Measurements from ENCODE around the gene HABP2. TPM values are rescaled to one million over a fixed set of nuclear protein-coding genes. Genes with fewer than 3 reads are reported as not detected.

The HABP2 gene
- total RNA-seq, 1 donor from 2014 or later, result 0.77 TPM

GRCh38 chr10:113565364-113565763, 12.5 kb downstream of the HABP2 start:
- ATAC-seq, result no peak
- DNase-seq, result no peak
- Histone ChIP-seq H3K27ac (no peak overlapping the region), H3K4me1 (no peaks in the 10 kb centered on the region), H3K27me3 (ENCODE audit: low read depth) (no peaks in the 10 kb centered on the region), H3K9me3 (no peaks in the 10 kb centered on the region), H3K4me3 (no peak overlapping the region), H3K36me3 (no peaks in the 10 kb centered on the region)
- intact Hi-C loops (cut with DNase I), result no loop called here
- TF ChIP-seq CTCF (IDR thresholded peaks at IDR 0.05), result no peak

- no peaks in the 10 kb centered on the region for H3K9me3 ChIP-seq
- H3K27ac ChIP-seq, result no peak overlapping the region
- no peak for TF ChIP-seq CTCF (IDR thresholded peaks at IDR 0.05)
- intact Hi-C loops (cut with DNase I), result no loop called here
- H3K27me3 ChIP-seq (ENCODE audit: low read depth), result no peaks in the 10 kb centered on the region
- no peaks in the 10 kb centered on the region for H3K4me1 ChIP-seq
- ATAC-seq (no peak), DNase-seq (no peak)
- H3K4me3 ChIP-seq, result no peak overlapping the region
- H3K36me3 ChIP-seq, result no peaks in the 10 kb centered on the region
Observed at GRCh38 chr10:113566888-113567287, 14.0 kb downstream of the HABP2 start.

- no peak for DNase-seq
- Histone ChIP-seq H3K9me3 (no peaks in the 10 kb centered on the region), H3K27me3 (ENCODE audit: low read depth) (no peaks in the 10 kb centered on the region), H3K27ac (no peak overlapping the region), H3K4me3 (no peak overlapping the region), H3K4me1 (no peaks in the 10 kb centered on the region), H3K36me3 (no peaks in the 10 kb centered on the region)
- intact Hi-C loops (cut with DNase I), result no loop called here
- no peak for ATAC-seq
- TF ChIP-seq CTCF (IDR thresholded peaks at IDR 0.05), result no peak
Observed at GRCh38 chr10:113569576-113569975, 16.7 kb downstream of the HABP2 start.

- TF ChIP-seq CTCF (IDR thresholded peaks at IDR 0.05), result no peak
- DNase-seq, result no peak
Observed at GRCh38 chr10:113572520-113573290, 19.9 kb downstream of the HABP2 start.

GRCh38 chr10:113573368-113573767, 20.5 kb downstream of the HABP2 start:
- ATAC-seq, result no peak
- intact Hi-C loops (cut with DNase I), result no loop called here
- TF ChIP-seq CTCF (IDR thresholded peaks at IDR 0.05), result no peak

More at GRCh38 chr10:113572520-113573290, 19.9 kb downstream of the HABP2 start:
- H3K36me3 ChIP-seq, result no peaks in the 10 kb centered on the region
- no peaks in the 10 kb centered on the region for H3K27me3 ChIP-seq (ENCODE audit: low read depth)
- H3K4me1 ChIP-seq, result no peaks in the 10 kb centered on the region
- no peak overlapping the region for H3K4me3 ChIP-seq
- no peak for ATAC-seq
- H3K9me3 ChIP-seq, result no peaks in the 10 kb centered on the region
- no peak overlapping the region for H3K27ac ChIP-seq
- intact Hi-C loops (cut with DNase I), result no loop called here

More at GRCh38 chr10:113573368-113573767, 20.5 kb downstream of the HABP2 start:
- Histone ChIP-seq H3K9me3 (no peaks in the 10 kb centered on the region), H3K4me3 (no peak overlapping the region), H3K4me1 (no peaks in the 10 kb centered on the region), H3K27ac (no peak overlapping the region), H3K27me3 (ENCODE audit: low read depth) (no peaks in the 10 kb centered on the region), H3K36me3 (no peaks in the 10 kb centered on the region)
- DNase-seq, result no peak
